ENCODE data around the gene MORN1. TPM values are rescaled to one million over a fixed set of nuclear protein-coding genes. Genes with fewer than 3 reads are reported as not detected.

The MORN1 gene
- total and polyA plus RNA-seq, 10 of the 15 experiments (the other 5 are each of a cell fraction or from before 2014, with no cell fraction given) = 0.76 to 7.9 (median 5.5) TPM

DNA sequence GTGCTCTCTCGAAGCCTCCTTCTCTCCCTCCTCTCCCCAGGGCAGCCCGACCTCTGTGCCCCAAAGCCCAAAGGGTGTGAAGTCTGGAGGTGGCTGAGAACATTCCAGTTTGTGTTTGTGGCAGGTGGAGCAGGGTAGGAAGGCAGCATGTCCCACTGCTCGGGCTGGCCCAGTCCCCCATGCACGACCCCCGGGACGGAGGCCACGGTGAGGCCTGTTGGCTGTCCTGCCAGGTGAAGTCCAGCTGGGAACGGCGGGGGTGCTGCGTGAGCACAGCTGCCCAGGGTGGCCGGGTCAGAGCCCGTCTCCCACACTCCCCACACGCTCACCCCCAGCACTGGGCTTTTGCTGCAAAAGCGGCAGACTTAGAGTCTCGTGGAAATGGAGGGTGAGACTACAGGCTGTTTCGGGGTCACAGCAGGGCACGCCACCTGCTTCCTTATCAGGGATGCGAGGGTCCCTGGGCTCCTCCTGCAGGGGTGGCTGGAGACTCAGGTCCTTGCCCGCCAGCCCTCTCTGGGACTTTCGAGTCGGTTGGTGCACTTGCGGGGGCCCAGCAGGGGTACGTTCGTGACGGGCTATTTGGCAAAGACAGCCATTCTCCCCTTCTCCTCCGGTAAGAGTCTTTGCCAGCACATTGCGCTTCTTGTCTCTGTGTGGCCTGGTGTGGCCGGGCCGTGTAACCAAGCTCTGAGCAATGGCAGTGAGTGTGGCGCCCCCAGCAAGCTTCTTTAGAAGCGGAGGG lies 40.3 kb downstream of the MORN1 start:
- in situ Hi-C loops (cut with MboI) (no loop called here), intact Hi-C loops (cut with micrococcal nuclease; ENCODE audit: unreplicated experiment) (no loop called here)
- POLR2A ChIA-PET = no interaction called here
- FAIRE-seq (no peak), ATAC-seq (no peak), DNase-seq (ENCODE audit: low read depth, low spot score) (no peak)
- TF ChIP-seq HCFC1 (IDR thresholded peaks at IDR 0.05; ENCODE audit: low read length) (no peak), ZNF384 (IDR thresholded peaks at IDR 0.05; ENCODE audit: borderline replicate concordance, low read depth, low read length) (no peak), NBN (IDR thresholded peaks at IDR 0.05) (no peak), HDGF (IDR thresholded peaks at IDR 0.05) (no peak)
- TF ChIP-seq, protein P1, sequence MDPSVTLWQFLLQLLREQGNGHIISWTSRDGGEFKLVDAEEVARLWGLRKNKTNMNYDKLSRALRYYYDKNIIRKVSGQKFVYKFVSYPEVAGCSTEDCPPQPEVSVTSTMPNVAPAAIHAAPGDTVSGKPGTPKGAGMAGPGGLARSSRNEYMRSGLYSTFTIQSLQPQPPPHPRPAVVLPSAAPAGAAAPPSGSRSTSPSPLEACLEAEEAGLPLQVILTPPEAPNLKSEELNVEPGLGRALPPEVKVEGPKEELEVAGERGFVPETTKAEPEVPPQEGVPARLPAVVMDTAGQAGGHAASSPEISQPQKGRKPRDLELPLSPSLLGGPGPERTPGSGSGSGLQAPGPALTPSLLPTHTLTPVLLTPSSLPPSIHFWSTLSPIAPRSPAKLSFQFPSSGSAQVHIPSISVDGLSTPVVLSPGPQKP (IDR thresholded peaks at IDR 0.05; ENCODE audit: low read depth, low read length) = no peak
- SMC1A ChIA-PET (ENCODE audit: uncharacterized antibody, unreplicated experiment) = interaction anchor here (0.6 kb wide), 1 partner anchor 34 kb away, joined by 3 read pairs; no protein-coding TSS in a partner anchor
- CTCF ChIA-PET = no interaction called here
- Histone ChIP-seq H3K9ac (ENCODE audit: control insufficient read depth, insufficient read depth, low read length) (no peak overlapping the region), H3K4me2 (ENCODE audit: control insufficient read depth, insufficient read depth) (no peak overlapping the region), H3K27ac (ENCODE audit: control insufficient read depth, insufficient read depth) (no peak overlapping the region), H4K20me1 (ENCODE audit: control insufficient read depth, insufficient read depth) (no peaks in the 10 kb centered on the region), H3K27me3 (replicated peaks in 1 of 2; ENCODE audit: control insufficient read depth in 2 of 2, insufficient read depth in 2 of 2, low read length in 1 of 2) (no peaks in the 10 kb centered on the region), H3K9me3 (replicated peaks; ENCODE audit: control insufficient read depth, insufficient read depth, low read length) (no peaks in the 10 kb centered on the region), H3K4me3 (no peak overlapping the region), H2AFZ (ENCODE audit: control insufficient read depth, low read depth, low read length) (no peak overlapping the region), H3K36me3 (ENCODE audit: control insufficient read depth in 2 of 2, insufficient read depth in 2 of 2, low read length in 1 of 2) (no peaks in the 10 kb centered on the region), H3K79me2 (ENCODE audit: control insufficient read depth, insufficient read depth, low read length) (no peaks in the 10 kb centered on the region), H3K4me1 (ENCODE audit: control insufficient read depth, insufficient read depth, low read length) (no peaks in the 10 kb centered on the region)
- WGBS (ENCODE audit: insufficient coverage, insufficient replicate concordance, low lambda C conversion rate, missing lambda C conversion rate) = 42% methylated on average over 31 of the region's 31 CpGs
- RAD21 ChIA-PET (ENCODE audit: unreplicated experiment) = no interaction called here
- no TSS peak for BruUV-seq (replicated peaks)

DNA sequence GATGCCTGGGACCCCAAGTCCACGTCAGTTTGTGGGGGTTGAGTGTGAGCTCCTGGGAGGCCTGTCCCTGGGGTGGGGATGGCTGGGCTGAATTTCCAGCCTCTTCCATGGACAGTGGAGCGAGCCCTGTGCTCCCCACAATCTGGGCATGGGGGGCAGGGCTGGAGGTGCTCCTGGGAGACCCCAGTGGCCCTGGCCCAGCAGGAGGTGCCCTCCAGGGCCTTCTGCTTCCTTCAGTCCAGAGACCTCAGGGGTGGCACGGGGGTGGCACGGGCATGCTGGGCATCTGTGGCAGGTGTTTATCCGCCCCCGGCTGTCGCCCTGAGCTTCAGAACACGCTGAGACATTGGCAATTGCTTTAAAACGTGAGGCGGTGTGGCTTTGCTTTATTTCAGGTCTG lies 40.9 kb downstream of the MORN1 start:
- Histone ChIP-seq H3K36me3 (ENCODE audit: control insufficient read depth in 2 of 2, insufficient read depth in 2 of 2, low read length in 1 of 2) (no peaks in the 10 kb centered on the region), H4K20me1 (ENCODE audit: control insufficient read depth, insufficient read depth) (no peaks in the 10 kb centered on the region), H3K9ac (ENCODE audit: control insufficient read depth, insufficient read depth, low read length) (no peak overlapping the region), H3K4me1 (ENCODE audit: control insufficient read depth, insufficient read depth, low read length) (no peaks in the 10 kb centered on the region), H3K79me2 (ENCODE audit: control insufficient read depth, insufficient read depth, low read length) (no peaks in the 10 kb centered on the region), H3K27me3 (replicated peaks in 1 of 2; ENCODE audit: control insufficient read depth in 2 of 2, insufficient read depth in 2 of 2, low read length in 1 of 2) (no peaks in the 10 kb centered on the region), H3K9me3 (replicated peaks; ENCODE audit: control insufficient read depth, insufficient read depth, low read length) (no peaks in the 10 kb centered on the region), H2AFZ (ENCODE audit: control insufficient read depth, low read depth, low read length) (no peak overlapping the region), H3K4me3 (no peak overlapping the region), H3K27ac (ENCODE audit: control insufficient read depth, insufficient read depth) (no peak overlapping the region), H3K4me2 (ENCODE audit: control insufficient read depth, insufficient read depth) (no peak overlapping the region)
- no TSS peak for BruUV-seq (replicated peaks)
- POLR2A ChIA-PET = no interaction called here
- CTCF ChIA-PET = no interaction called here
- in situ Hi-C loops (cut with MboI) = no loop called here
- intact Hi-C loops (cut with micrococcal nuclease; ENCODE audit: unreplicated experiment) = no loop called here
- FAIRE-seq (no peak), DNase-seq (ENCODE audit: low read depth, low spot score) (no peak), ATAC-seq (no peak)
- no peak for TF ChIP-seq SMAD5 (IDR thresholded peaks at IDR 0.05; ENCODE audit: low read depth)
- TF ChIP-seq ETV6 (conservative IDR thresholded peaks at IDR 0.05 in 1 of 2, IDR thresholded peaks at IDR 0.05 in 1 of 2; ENCODE audit: borderline replicate concordance in 1 of 2, low read depth in 1 of 2) = no peak
- TF ChIP-seq ESRRA (IDR thresholded peaks at IDR 0.05; ENCODE audit: low read length) = no peak
- no peak for TF ChIP-seq WRNIP1 (IDR thresholded peaks at IDR 0.05; ENCODE audit: borderline replicate concordance, low read depth, low read length)
- RAD21 ChIA-PET (ENCODE audit: unreplicated experiment) = no interaction called here
- 35% methylated on average over 10 of the region's 10 CpGs for WGBS (ENCODE audit: insufficient coverage, insufficient replicate concordance, low lambda C conversion rate, missing lambda C conversion rate)
- SMC1A ChIA-PET (ENCODE audit: uncharacterized antibody, unreplicated experiment) = interaction anchor here (0.6 kb wide), 1 partner anchor 33 kb away, joined by 3 read pairs; no protein-coding TSS in a partner anchor

Measured in GM12878 (cell line).